Endothelial cell (in vitro differentiated cells): ENCODE measurements around the gene DAAM2. TPM values are rescaled to one million over a fixed set of nuclear protein-coding genes. Genes with fewer than 3 reads are reported as not detected.

Experiments used
- DNase-seq: peaks from one replicate; pipeline ENCODE4 v3.0.0; 2021; ENCODE audit warnings: low spot score
- H3K27ac Mint-ChIP-seq: one replicate; pipeline ENCODE4 v1.8.0; 2021; ENCODE audit warnings: mixed read lengths, inconsistent platforms; ENCODE audit not compliant: unreplicated experiment
- H3K27me3 Mint-ChIP-seq: one replicate; pipeline ENCODE4 v1.8.0; 2021; ENCODE audit warnings: mild to moderate bottlenecking, moderate library complexity, mixed read lengths, inconsistent platforms; ENCODE audit not compliant: unreplicated experiment
- H3K36me3 Mint-ChIP-seq: one replicate; pipeline ENCODE4 v1.8.0; 2021; ENCODE audit warnings: mild to moderate bottlenecking, low read depth, mixed read lengths, inconsistent platforms; ENCODE audit not compliant: unreplicated experiment
- H3K4me1 Mint-ChIP-seq: one replicate; pipeline ENCODE4 v1.8.0; 2021; ENCODE audit warnings: mild to moderate bottlenecking, mixed read lengths, inconsistent platforms; ENCODE audit not compliant: unreplicated experiment
- H3K4me3 Mint-ChIP-seq: one replicate; pipeline ENCODE4 v1.8.0; 2021; ENCODE audit warnings: mild to moderate bottlenecking, mixed read lengths, inconsistent platforms; ENCODE audit not compliant: unreplicated experiment
- H3K9me3 Mint-ChIP-seq: one replicate; pipeline ENCODE4 v1.8.0; 2021; ENCODE audit warnings: mixed read lengths, inconsistent platforms; ENCODE audit not compliant: unreplicated experiment
- CTCF ChIP-seq: fragments of 200-600 bp; sonication (generic); IDR thresholded peaks from one replicate; pipeline ENCODE4 v1.5.0; 2021; ENCODE audit warnings: antibody characterized with exemption; ENCODE audit not compliant: unreplicated experiment
- total RNA-seq: library from RNA; stranded (reverse); fragmentation: NEBNext Ultra II Directional; extraction: Animal tissue kit (Norgen Biotek cat#: 25700); gene quantifications from one replicate; pipeline ENCODE4 v1.2.1, GENCODE V29; 2021; ENCODE audit not compliant: unreplicated experiment

Gene DAAM2
- total RNA-seq, 1 donor from 2014 or later, result 3.0 TPM

GRCh38 chr6:39917981-39918380 lies 125.8 kb downstream of the DAAM2 start:
- DNase-seq, result no peak
- Mint-ChIP-seq H3K36me3 (peaks cover 21% of the 10 kb centered on the region), H3K27me3 (peaks cover 2% of the 10 kb centered on the region), H3K9me3 (no peaks in the 10 kb centered on the region), H3K27ac (no peak overlapping the region), H3K4me1 (peaks cover 10% of the 10 kb centered on the region), H3K4me3 (no peak overlapping the region)
- TF ChIP-seq CTCF, result no peak

GRCh38 chr6:39918831-39919230 lies 126.7 kb downstream of the DAAM2 start:
- no peak for DNase-seq
- Mint-ChIP-seq H3K27me3 (peaks cover 2% of the 10 kb centered on the region), H3K36me3 (peaks cover 22% of the 10 kb centered on the region), H3K4me1 (peaks cover 10% of the 10 kb centered on the region), H3K9me3 (no peaks in the 10 kb centered on the region), H3K27ac (no peak overlapping the region), H3K4me3 (no peak overlapping the region)
- no peak for TF ChIP-seq CTCF

- no peak for DNase-seq
- Mint-ChIP-seq H3K36me3 (peaks cover 27% of the 10 kb centered on the region), H3K27me3 (no peaks in the 10 kb centered on the region), H3K9me3 (no peaks in the 10 kb centered on the region), H3K27ac (no peak overlapping the region), H3K4me3 (no peak overlapping the region), H3K4me1 (peaks cover 10% of the 10 kb centered on the region)
- TF ChIP-seq CTCF, result no peak
These were observed 128.0 kb downstream of the DAAM2 start for GRCh38 chr6:39920157-39920556.

- H3K9me3 Mint-ChIP-seq, result no peaks in the 10 kb centered on the region
- H3K4me3 Mint-ChIP-seq, result no peak overlapping the region
- H3K27ac Mint-ChIP-seq, result no peak overlapping the region
- peaks cover 30% of the 10 kb centered on the region for H3K36me3 Mint-ChIP-seq
- H3K27me3 Mint-ChIP-seq, result peaks cover 6% of the 10 kb centered on the region
- TF ChIP-seq CTCF, result no peak
- H3K4me1 Mint-ChIP-seq, result no peaks in the 10 kb centered on the region
- no peak for DNase-seq
These were observed 130.6 kb downstream of the DAAM2 start for GRCh38 chr6:39922821-39923220.

GRCh38 chr6:39923394-39923793 lies 131.2 kb downstream of the DAAM2 start:
- Mint-ChIP-seq H3K4me1 (no peaks in the 10 kb centered on the region), H3K27ac (no peak overlapping the region), H3K27me3 (peaks cover 6% of the 10 kb centered on the region), H3K9me3 (no peaks in the 10 kb centered on the region), H3K36me3 (peaks cover 30% of the 10 kb centered on the region), H3K4me3 (no peak overlapping the region)
- no peak for DNase-seq
- TF ChIP-seq CTCF, result no peak
